Measurements from ENCODE around the gene GNG14. TPM values are rescaled to one million over a fixed set of nuclear protein-coding genes. Genes with fewer than 3 reads are reported as not detected.
"Not testable (repeated sequence)": the region's sequence is repeated elsewhere in the genome, so short reads cannot be mapped to it uniquely, and the experiment has no call there.

The GNG14 gene
- total RNA-seq, 1 donor from 2014 or later: not detected

DNA sequence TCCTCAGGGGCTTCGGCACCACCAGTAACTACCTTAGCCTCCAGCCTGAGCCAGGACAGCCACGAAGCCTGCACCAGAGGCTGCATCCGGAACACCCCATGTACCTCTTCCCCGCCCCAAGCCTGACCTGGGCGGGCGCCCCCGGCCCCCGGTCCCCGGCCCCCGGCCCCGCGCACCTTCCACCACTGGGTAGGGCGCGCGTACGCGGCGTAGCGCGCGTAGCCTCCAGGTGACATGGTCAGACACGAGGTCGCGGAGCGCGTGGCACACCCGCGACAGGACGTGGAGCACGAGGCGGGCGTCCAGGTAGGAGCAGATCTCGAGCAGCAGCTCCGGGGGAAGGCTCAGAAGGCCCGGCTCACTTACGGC lies 8.2 kb downstream of the GNG14 start:
- Mint-ChIP-seq H3K4me3 (peak overlapping the region; percentile 91), H3K4me1 (peaks cover 11% of the 10 kb centered on the region), H3K27me3 (no peaks in the 10 kb centered on the region), H3K36me3 (ENCODE audit: low read depth) (peaks cover 17% of the 10 kb centered on the region), H3K9me3 (no peaks in the 10 kb centered on the region), H3K27ac (peak overlapping the region; percentile 56)
- DNase-seq: no peak
- TF ChIP-seq, protein P1, sequence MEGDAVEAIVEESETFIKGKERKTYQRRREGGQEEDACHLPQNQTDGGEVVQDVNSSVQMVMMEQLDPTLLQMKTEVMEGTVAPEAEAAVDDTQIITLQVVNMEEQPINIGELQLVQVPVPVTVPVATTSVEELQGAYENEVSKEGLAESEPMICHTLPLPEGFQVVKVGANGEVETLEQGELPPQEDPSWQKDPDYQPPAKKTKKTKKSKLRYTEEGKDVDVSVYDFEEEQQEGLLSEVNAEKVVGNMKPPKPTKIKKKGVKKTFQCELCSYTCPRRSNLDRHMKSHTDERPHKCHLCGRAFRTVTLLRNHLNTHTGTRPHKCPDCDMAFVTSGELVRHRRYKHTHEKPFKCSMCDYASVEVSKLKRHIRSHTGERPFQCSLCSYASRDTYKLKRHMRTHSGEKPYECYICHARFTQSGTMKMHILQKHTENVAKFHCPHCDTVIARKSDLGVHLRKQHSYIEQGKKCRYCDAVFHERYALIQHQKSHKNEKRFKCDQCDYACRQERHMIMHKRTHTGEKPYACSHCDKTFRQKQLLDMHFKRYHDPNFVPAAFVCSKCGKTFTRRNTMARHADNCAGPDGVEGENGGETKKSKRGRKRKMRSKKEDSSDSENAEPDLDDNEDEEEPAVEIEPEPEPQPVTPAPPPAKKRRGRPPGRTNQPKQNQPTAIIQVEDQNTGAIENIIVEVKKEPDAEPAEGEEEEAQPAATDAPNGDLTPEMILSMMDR (IDR thresholded peaks at IDR 0.05): no peak
- ATAC-seq (ENCODE audit: low read depth): no peak
- ChIA-PET POLR2A (interaction anchor here (0.8 to 3.7 kb wide), 16 partner anchors 14 to 243 kb away, joined by 3 to 69 read pairs (median 4); partner anchors contain the start of genes DHPS, GET3, JUNB and MAN2B1), CTCF (interaction anchor here (0.8 to 2.0 kb wide), 3 partner anchors 64 to 100 kb away, joined by 3 to 6 read pairs (median 3); no protein-coding TSS in a partner anchor)
- intact Hi-C loops (cut with micrococcal nuclease): loop anchor here (1.0 kb wide), 5 partner anchors 15 to 49 kb away; partner anchors contain the start of genes DHPS and TRIR

DNA sequence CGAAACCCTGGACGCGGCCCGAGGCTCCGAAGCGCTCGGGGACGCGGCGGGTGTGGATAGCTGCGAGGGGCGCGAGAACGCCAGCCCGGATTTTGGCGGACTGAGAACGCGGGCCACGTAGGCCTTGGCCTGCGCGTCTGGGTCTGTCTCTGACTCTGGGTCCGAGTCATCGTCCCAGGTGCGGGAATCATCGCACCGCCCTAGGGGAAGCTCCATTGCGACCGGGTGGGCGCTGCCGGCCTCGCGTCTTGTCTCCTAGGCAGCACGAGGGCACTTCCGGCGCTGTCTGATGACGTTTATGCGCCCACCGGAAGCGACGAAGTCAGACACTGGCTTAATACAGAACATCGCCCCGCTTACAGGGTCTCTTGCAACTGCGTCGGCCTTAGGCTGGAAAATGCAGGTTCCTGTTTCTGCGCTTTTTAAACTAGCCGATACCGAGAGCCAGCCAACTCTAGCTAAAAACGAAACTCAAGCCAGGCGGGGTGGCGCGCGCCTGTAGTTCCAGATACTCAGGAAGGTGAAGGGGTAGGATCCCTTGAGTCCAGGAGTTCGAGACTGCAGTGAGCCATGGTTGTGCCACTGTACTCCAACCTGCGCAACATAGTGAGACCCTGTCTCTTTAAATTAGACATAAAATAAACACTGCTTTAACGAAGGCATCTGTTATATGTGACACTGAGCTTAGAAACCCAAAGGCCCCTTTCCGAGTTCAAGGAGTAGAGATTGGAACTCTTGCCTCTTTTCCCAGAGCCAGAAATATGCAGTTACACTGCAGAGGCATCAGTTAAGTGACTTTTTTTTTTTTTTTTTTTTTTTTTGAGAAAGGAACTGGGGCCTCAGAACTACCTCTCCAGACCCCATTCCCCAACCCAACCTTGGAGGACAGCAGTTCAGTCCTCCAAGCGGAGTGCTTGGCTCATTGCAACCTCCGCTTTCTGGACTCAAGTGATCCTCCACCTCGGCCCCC lies 8.9 kb downstream of the GNG14 start, which contains the start of gene FBXW9:
Gene FBXW9 (minus strand): TSS at position 266 of the 970 bp plus-strand sequence. CDS start 50 bp downstream, at position 216.
- Mint-ChIP-seq H3K9me3 (no peaks in the 10 kb centered on the region), H3K4me1 (peaks cover 11% of the 10 kb centered on the region), H3K36me3 (ENCODE audit: low read depth) (peaks cover 22% of the 10 kb centered on the region), H3K27me3 (no peaks in the 10 kb centered on the region), H3K27ac (peak within 1 kb of the TSS; percentile 97), H3K4me3 (peak within 1 kb of the TSS; percentile 91)
- CTCF ChIA-PET: interaction anchor here (0.8 to 2.0 kb wide), 3 partner anchors 64 to 99 kb away, joined by 3 to 6 read pairs (median 3); no protein-coding TSS in a partner anchor
- POLR2A ChIA-PET: interaction anchor here (0.5 to 3.7 kb wide), 20 partner anchors 13 to 242 kb away, joined by 3 to 69 read pairs (median 4); partner anchors contain the start of genes DHPS, GCDH, GET3 and JUNB
- ATAC-seq (ENCODE audit: low read depth): peak; percentile 88
- intact Hi-C loops (cut with micrococcal nuclease): loop anchor here (1.0 kb wide), 5 partner anchors 15 to 49 kb away; partner anchors contain the start of genes DHPS and TRIR
- peak; percentile 98 for DNase-seq
- TF ChIP-seq, protein P1 (IDR thresholded peaks at IDR 0.05): no peak

DNA sequence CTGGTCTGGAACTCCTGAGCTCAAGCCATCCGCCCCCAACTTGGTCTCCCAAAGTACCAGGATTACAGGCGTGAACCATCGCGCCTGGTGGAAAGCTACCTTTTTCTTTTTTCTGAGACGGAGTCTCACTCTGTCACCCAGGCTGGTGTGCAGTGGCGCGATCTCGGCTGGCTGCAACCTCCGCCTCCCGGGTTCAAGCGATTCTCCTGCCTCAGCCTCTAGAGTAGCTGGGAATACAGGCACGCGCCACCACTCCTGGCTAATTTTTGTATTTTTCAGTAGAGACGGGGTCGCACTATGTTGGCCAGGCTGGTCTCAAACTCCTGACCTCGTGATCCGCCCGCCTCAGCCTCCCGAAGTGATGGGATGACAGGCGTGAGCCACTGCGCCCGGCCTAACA lies 9.6 kb downstream of the GNG14 start:
- H3K9me3 Mint-ChIP-seq; intact Hi-C loops (cut with micrococcal nuclease); ATAC-seq (ENCODE audit: low read depth); DNase-seq; H3K27me3 Mint-ChIP-seq: not testable (repeated sequence)
- Mint-ChIP-seq H3K4me3 (peak overlapping the region; percentile 32), H3K27ac (peak overlapping the region; percentile 97), H3K4me1 (peaks cover 11% of the 10 kb centered on the region), H3K36me3 (ENCODE audit: low read depth) (peaks cover 29% of the 10 kb centered on the region)
- CTCF ChIA-PET: interaction anchor here (2.0 kb wide), 1 partner anchor 63 kb away, joined by 6 read pairs; no protein-coding TSS in a partner anchor
- POLR2A ChIA-PET: interaction anchor here (0.5 to 3.7 kb wide), 8 partner anchors 16 to 146 kb away, joined by 3 to 69 read pairs (median 6); partner anchors contain the start of genes DHPS, MAN2B1, TNPO2 and TRIR

DNA sequence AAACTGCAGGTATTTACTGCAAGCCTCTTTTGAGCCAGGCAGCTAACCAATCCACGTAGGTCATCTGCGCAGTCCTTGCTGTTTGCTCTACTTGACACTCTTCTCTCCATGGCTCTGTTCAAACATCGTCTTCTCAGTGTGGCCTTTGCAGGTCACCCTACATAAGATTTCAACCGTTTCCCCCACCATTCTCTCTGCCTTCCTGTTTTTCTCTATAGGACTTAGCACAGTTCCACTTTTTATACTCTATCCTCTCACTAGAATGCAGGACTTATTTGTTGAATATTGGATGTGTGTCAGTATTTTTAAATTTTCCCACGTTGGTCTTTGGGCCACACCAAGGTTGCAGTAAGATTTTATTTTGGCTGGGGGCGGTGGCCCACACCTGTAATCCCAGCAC lies 10.3 kb downstream of the GNG14 start:
- no peaks in the 10 kb centered on the region for H3K9me3 Mint-ChIP-seq
- POLR2A ChIA-PET: interaction anchor here (1.4 to 3.7 kb wide), 2 partner anchors 17 to 20 kb away, joined by 3 to 69 read pairs; partner anchors contain the start of gene DHPS
- no peaks in the 10 kb centered on the region for H3K27me3 Mint-ChIP-seq
- DNase-seq (no peak), ATAC-seq (ENCODE audit: low read depth) (no peak)
- peak overlapping the region; percentile 64 for H3K4me3 Mint-ChIP-seq
- peaks cover 11% of the 10 kb centered on the region for H3K4me1 Mint-ChIP-seq
- peak overlapping the region; percentile 71 for H3K27ac Mint-ChIP-seq
- H3K36me3 Mint-ChIP-seq (ENCODE audit: low read depth): peaks cover 36% of the 10 kb centered on the region
- intact Hi-C loops (cut with micrococcal nuclease): no loop called here
- CTCF ChIA-PET: no interaction called here
- TF ChIP-seq, protein P1 (IDR thresholded peaks at IDR 0.05): no peak

DNA sequence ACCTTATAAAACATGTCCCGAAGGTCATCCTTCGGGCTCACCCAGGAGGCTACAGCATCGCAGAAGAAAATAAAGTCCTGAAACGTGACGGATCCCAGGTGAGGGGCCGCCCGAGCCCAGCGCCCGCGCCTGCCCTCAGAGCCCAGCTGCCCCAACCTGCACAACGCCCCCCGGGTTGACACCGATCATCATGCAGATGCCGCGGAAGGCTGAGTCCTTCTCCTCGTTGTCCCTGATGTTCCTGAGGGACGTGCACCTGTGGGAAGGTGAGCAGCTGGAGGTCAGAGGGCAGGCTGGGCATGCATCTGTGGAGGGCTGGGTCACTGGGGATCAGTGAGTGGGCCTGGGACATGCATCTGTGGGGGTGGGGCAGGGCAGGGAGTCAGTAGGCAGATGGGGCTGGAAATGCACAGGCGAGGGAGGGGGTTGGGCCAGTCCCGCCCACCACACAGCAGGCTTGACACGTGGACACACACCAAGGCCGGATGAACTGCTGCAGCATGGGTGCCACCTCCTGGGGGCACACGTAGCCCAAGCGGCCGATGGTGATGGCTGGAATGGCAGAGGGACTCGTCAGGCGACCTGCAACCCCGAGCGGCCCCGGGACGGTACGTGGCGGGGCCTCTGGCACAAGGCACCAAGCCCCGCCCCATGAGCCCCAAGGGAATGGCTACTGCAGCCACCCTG lies 13.9 kb downstream of the GNG14 start:
- H3K27ac Mint-ChIP-seq: no peak overlapping the region
- TF ChIP-seq, protein P1 (IDR thresholded peaks at IDR 0.05): no peak
- POLR2A ChIA-PET: no interaction called here

More for the DNA sequence above, 13.9 kb downstream of the GNG14 start:
- intact Hi-C loops (cut with micrococcal nuclease): no loop called here
- Mint-ChIP-seq H3K9me3 (no peaks in the 10 kb centered on the region), H3K4me1 (peaks cover 7% of the 10 kb centered on the region), H3K4me3 (no peak overlapping the region), H3K36me3 (ENCODE audit: low read depth) (peaks cover 64% of the 10 kb centered on the region), H3K27me3 (no peaks in the 10 kb centered on the region)
- DNase-seq: no peak
- no peak for ATAC-seq (ENCODE audit: low read depth)
- CTCF ChIA-PET: no interaction called here

Measured in activated B cell treated with CpG ODN at 0.5 μM for 24 hours (primary cell).